Upper lobe of left lung (tissue), 4 donors: ENCODE data around the gene UIMC1.

Experiments used
- POLR2A ChIP-seq, 4 donors: fragments of 450-650 bp; IDR thresholded peaks; one replicate each; pipeline ENCODE4 v1.5.1; 2016 to 2017; ENCODE audit warnings: antibody characterized with exemption in 4 of 4, mild to moderate bottlenecking in 2 of 4
- POLR2AphosphoS5 ChIP-seq, 2 donors: sonication (generic); formaldehyde crosslinking; IDR thresholded peaks; one replicate each; pipeline ENCODE4 v1.5.1; 2017; ENCODE audit warnings: antibody characterized with exemption in 2 of 2
- TF ChIP-seq, protein P1 (sequence below), 6 experiments: fragments of 450-650 bp in 4 of 6; fragments of 200-600 bp in 2 of 6; sonication (generic) in 2 of 6; IDR thresholded peaks; one replicate each; pipeline ENCODE4 v1.5.1; 2016 to 2019; ENCODE audit warnings: antibody characterized with exemption in 6 of 6

DNA sequence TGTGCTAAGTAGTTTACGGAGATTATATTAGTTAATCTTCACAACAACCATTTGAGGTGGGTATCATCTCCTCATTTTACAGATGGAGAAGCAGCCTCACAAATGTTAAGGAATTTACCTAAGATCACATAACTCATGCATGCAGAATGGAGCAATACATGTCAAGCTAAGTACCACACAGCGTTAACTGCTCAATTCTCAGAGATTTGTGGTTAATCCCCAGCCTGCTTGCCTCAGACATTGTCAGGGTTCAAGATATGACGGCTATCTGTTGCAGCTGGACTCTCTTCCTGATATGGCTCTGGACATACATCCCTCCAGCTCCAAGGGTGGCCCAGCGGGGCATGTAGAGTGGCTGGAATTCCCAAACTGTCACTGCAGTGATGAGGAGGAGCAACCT is 8.6 kb upstream of the UIMC1 start:
- TF ChIP-seq POLR2A (IDR thresholded peaks at IDR 0.05) (no peak), POLR2AphosphoS5 (IDR thresholded peaks at IDR 0.05) (no peak)
- TF ChIP-seq, protein P1, sequence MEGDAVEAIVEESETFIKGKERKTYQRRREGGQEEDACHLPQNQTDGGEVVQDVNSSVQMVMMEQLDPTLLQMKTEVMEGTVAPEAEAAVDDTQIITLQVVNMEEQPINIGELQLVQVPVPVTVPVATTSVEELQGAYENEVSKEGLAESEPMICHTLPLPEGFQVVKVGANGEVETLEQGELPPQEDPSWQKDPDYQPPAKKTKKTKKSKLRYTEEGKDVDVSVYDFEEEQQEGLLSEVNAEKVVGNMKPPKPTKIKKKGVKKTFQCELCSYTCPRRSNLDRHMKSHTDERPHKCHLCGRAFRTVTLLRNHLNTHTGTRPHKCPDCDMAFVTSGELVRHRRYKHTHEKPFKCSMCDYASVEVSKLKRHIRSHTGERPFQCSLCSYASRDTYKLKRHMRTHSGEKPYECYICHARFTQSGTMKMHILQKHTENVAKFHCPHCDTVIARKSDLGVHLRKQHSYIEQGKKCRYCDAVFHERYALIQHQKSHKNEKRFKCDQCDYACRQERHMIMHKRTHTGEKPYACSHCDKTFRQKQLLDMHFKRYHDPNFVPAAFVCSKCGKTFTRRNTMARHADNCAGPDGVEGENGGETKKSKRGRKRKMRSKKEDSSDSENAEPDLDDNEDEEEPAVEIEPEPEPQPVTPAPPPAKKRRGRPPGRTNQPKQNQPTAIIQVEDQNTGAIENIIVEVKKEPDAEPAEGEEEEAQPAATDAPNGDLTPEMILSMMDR (IDR thresholded peaks at IDR 0.05) = no peak
